AG10803 (cell line): ENCODE measurements around the gene FNIP2.
"Not testable (repeated sequence)": the region's sequence is repeated elsewhere in the genome, so short reads cannot be mapped to it uniquely, and the experiment has no call there.

ENCODE experiments used
- DNase-seq: peaks from one replicate; pipeline ENCODE4 v3.0.0; 2010; ENCODE audit warnings: low read depth
- H3K4me3 ChIP-seq: 2 replicates; pipeline ENCODE4 v1.5.1; 2011; ENCODE audit warnings: mild to moderate bottlenecking, low read length, control low read depth
- CTCF ChIP-seq: conservative IDR thresholded peaks from 2 replicates; pipeline ENCODE4 v1.5.1; 2011; ENCODE audit warnings: mild to moderate bottlenecking, low read length, control low read depth, inconsistent platforms

The FNIP2 gene

GRCh38 chr4:158824425-158825274 lies 55.8 kb downstream of the FNIP2 start:
- no peak overlapping the region for H3K4me3 ChIP-seq
- TF ChIP-seq CTCF, result no peak
- peak; percentile 69 for DNase-seq

GRCh38 chr4:158825433-158826036 lies 56.7 kb downstream of the FNIP2 start:
- H3K4me3 ChIP-seq, result no peak overlapping the region
- DNase-seq, result no peak
- no peak for TF ChIP-seq CTCF

GRCh38 chr4:158826057-158826456 lies 57.2 kb downstream of the FNIP2 start:
- no peak for TF ChIP-seq CTCF
- DNase-seq, result no peak
- H3K4me3 ChIP-seq, result no peak overlapping the region

- H3K4me3 ChIP-seq, result no peak overlapping the region
- TF ChIP-seq CTCF, result no peak
- no peak for DNase-seq
These were observed 58.1 kb downstream of the FNIP2 start for GRCh38 chr4:158826882-158827281.

- H3K4me3 ChIP-seq, result no peak overlapping the region
- no peak for DNase-seq
- no peak for TF ChIP-seq CTCF
These were observed 58.7 kb downstream of the FNIP2 start for GRCh38 chr4:158827543-158827981.

GRCh38 chr4:158828151-158828550 lies 59.3 kb downstream of the FNIP2 start:
- not testable (repeated sequence) for H3K4me3 ChIP-seq, DNase-seq

GRCh38 chr4:158829254-158829653 lies 60.4 kb downstream of the FNIP2 start:
- no peak for TF ChIP-seq CTCF
- no peak for DNase-seq
- no peak overlapping the region for H3K4me3 ChIP-seq
